Parathyroid adenoma (tissue), 2 donors: ENCODE results near the gene RACGAP1.

ENCODE experiments used
- H2AFZ ChIP-seq: fragments of 300-600 bp; sonication (generic); one replicate; pipeline ENCODE4 v1.7.0; 2017; ENCODE audit warnings: antibody characterized with exemption, mild to moderate bottlenecking
- H3K27ac ChIP-seq: fragments of 300-600 bp; sonication (generic); one replicate; pipeline ENCODE4 v1.7.0; 2017
- H3K27me3 ChIP-seq: fragments of 300-600 bp; sonication (generic); one replicate; pipeline ENCODE4 v1.7.0; 2017; ENCODE audit warnings: low read length; ENCODE audit not compliant: control insufficient read depth, insufficient read depth
- H3K36me3 ChIP-seq: fragments of 300-600 bp; sonication (generic); one replicate; pipeline ENCODE4 v1.7.0; 2017; ENCODE audit warnings: low read length; ENCODE audit not compliant: control insufficient read depth, insufficient read depth
- H3K4me1 ChIP-seq: fragments of 300-600 bp; sonication (generic); one replicate; pipeline ENCODE4 v1.7.0; 2017; ENCODE audit warnings: control low read depth
- H3K4me2 ChIP-seq: fragments of 300-600 bp; sonication (generic); one replicate; pipeline ENCODE4 v1.7.0; 2017; ENCODE audit warnings: low read length
- H3K4me3 ChIP-seq: fragments of 300-600 bp; sonication (generic); one replicate; pipeline ENCODE4 v1.7.0; 2017; ENCODE audit warnings: low read depth, low read length
- H3K79me2 ChIP-seq: fragments of 300-600 bp; sonication (generic); one replicate; pipeline ENCODE4 v1.7.0; 2017; ENCODE audit warnings: control low read depth
- H3K9ac ChIP-seq: fragments of 300-600 bp; sonication (generic); one replicate; pipeline ENCODE4 v1.7.0; 2017; ENCODE audit warnings: mild to moderate bottlenecking
- H3K9me3 ChIP-seq: fragments of 300-600 bp; sonication (generic); one replicate; pipeline ENCODE4 v1.7.0; 2017; ENCODE audit warnings: low read length; ENCODE audit not compliant: control insufficient read depth
- CTCF ChIP-seq: fragments of 300-600 bp; sonication (generic); IDR thresholded peaks from one replicate; pipeline ENCODE4 v1.7.0; 2017; ENCODE audit warnings: antibody characterized with exemption, mild to moderate bottlenecking
- donor health status: primary hyperparathyroidism.

The RACGAP1 gene

GRCh38 chr12:49945394-49946080 lies 79.8 kb downstream of the RACGAP1 start:
- Histone ChIP-seq H3K27me3 (no peaks in the 10 kb centered on the region), H3K79me2 (no peaks in the 10 kb centered on the region), H3K27ac (peak overlapping the region; percentile 42), H2AFZ (peak overlapping the region; percentile 78), H3K9me3 (no peaks in the 10 kb centered on the region), H3K4me3 (peak overlapping the region; percentile 10), H3K9ac (no peak overlapping the region), H3K36me3 (no peaks in the 10 kb centered on the region), H3K4me1 (peaks cover 41% of the 10 kb centered on the region), H3K4me2 (peak overlapping the region; percentile 34)
- TF ChIP-seq CTCF, result peak; percentile 83

GRCh38 chr12:49944718-49945117 lies 80.6 kb downstream of the RACGAP1 start:
- H3K27ac ChIP-seq, result peak overlapping the region; percentile 73
- H3K9ac ChIP-seq, result no peak overlapping the region
- no peak overlapping the region for H3K4me2 ChIP-seq
- H3K4me3 ChIP-seq, result no peak overlapping the region
- H3K9me3 ChIP-seq, result no peaks in the 10 kb centered on the region
- no peaks in the 10 kb centered on the region for H3K79me2 ChIP-seq
- no peaks in the 10 kb centered on the region for H3K36me3 ChIP-seq
- H3K27me3 ChIP-seq, result no peaks in the 10 kb centered on the region
- peaks cover 38% of the 10 kb centered on the region for H3K4me1 ChIP-seq
- no peak overlapping the region for H2AFZ ChIP-seq
- no peak for TF ChIP-seq CTCF

GRCh38 chr12:49944046-49944445 lies 81.2 kb downstream of the RACGAP1 start:
- no peaks in the 10 kb centered on the region for H3K9me3 ChIP-seq
- no peak overlapping the region for H2AFZ ChIP-seq
- H3K9ac ChIP-seq, result no peak overlapping the region
- no peaks in the 10 kb centered on the region for H3K79me2 ChIP-seq
- no peaks in the 10 kb centered on the region for H3K27me3 ChIP-seq
- no peaks in the 10 kb centered on the region for H3K36me3 ChIP-seq
- no peak overlapping the region for H3K4me3 ChIP-seq
- H3K27ac ChIP-seq, result peak overlapping the region; percentile 73
- TF ChIP-seq CTCF, result no peak
- no peak overlapping the region for H3K4me2 ChIP-seq
- H3K4me1 ChIP-seq, result peaks cover 38% of the 10 kb centered on the region

- Histone ChIP-seq H3K27ac (peak overlapping the region; percentile 73), H2AFZ (peak overlapping the region; percentile 82)
Observed at GRCh38 chr12:49943625-49943960, 81.7 kb downstream of the RACGAP1 start.

More at GRCh38 chr12:49943625-49943960, 81.7 kb downstream of the RACGAP1 start:
- Histone ChIP-seq H3K4me2 (no peak overlapping the region), H3K27me3 (no peaks in the 10 kb centered on the region), H3K9me3 (no peaks in the 10 kb centered on the region), H3K36me3 (no peaks in the 10 kb centered on the region), H3K9ac (no peak overlapping the region), H3K4me1 (peaks cover 38% of the 10 kb centered on the region), H3K79me2 (no peaks in the 10 kb centered on the region), H3K4me3 (no peak overlapping the region)
- TF ChIP-seq CTCF, result no peak
